ENCODE results near the gene PTPRH.

- TF ChIP-seq POLR2A (IDR thresholded peaks at IDR 0.05; ENCODE audit: extremely low read depth, insufficient read length) = no peak
- TF ChIP-seq, protein P1, sequence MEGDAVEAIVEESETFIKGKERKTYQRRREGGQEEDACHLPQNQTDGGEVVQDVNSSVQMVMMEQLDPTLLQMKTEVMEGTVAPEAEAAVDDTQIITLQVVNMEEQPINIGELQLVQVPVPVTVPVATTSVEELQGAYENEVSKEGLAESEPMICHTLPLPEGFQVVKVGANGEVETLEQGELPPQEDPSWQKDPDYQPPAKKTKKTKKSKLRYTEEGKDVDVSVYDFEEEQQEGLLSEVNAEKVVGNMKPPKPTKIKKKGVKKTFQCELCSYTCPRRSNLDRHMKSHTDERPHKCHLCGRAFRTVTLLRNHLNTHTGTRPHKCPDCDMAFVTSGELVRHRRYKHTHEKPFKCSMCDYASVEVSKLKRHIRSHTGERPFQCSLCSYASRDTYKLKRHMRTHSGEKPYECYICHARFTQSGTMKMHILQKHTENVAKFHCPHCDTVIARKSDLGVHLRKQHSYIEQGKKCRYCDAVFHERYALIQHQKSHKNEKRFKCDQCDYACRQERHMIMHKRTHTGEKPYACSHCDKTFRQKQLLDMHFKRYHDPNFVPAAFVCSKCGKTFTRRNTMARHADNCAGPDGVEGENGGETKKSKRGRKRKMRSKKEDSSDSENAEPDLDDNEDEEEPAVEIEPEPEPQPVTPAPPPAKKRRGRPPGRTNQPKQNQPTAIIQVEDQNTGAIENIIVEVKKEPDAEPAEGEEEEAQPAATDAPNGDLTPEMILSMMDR (IDR thresholded peaks at IDR 0.05; ENCODE audit: low read depth, low read length) = no peak
Observed at GRCh38 chr19:55198651-55199050, 10.7 kb downstream of the PTPRH start.

Data from NB4 (cell line).